Measurements from ENCODE around the gene ATF2.
"Not testable (repeated sequence)": the region's sequence is repeated elsewhere in the genome, so short reads cannot be mapped to it uniquely, and the experiment has no call there.

ATF2 gene

GRCh38 chr2:175164235-175164634, 3.8 kb downstream of the ATF2 start:
- DNase-seq = no peak

- DNase-seq = no peak
Observed at GRCh38 chr2:175158894-175159293, 9.1 kb downstream of the ATF2 start.

- DNase-seq = no peak
Observed at GRCh38 chr2:175156534-175156933, 11.5 kb downstream of the ATF2 start.

- no peak for DNase-seq
Observed at GRCh38 chr2:175154661-175155082, 13.3 kb downstream of the ATF2 start.

GRCh38 chr2:175152242-175152641, 15.8 kb downstream of the ATF2 start:
- no peak for DNase-seq

- DNase-seq = no peak
Observed at GRCh38 chr2:175151791-175152190, 16.2 kb downstream of the ATF2 start.

- no peak for DNase-seq
Observed at GRCh38 chr2:175147186-175147585, 20.8 kb downstream of the ATF2 start.

GRCh38 chr2:175143678-175144077, 24.3 kb downstream of the ATF2 start:
- no peak for DNase-seq

GRCh38 chr2:175143191-175143590, 24.8 kb downstream of the ATF2 start:
- no peak for DNase-seq

- DNase-seq = no peak
Observed at GRCh38 chr2:175140332-175140731, 27.7 kb downstream of the ATF2 start.

GRCh38 chr2:175137793-175138192, 30.2 kb downstream of the ATF2 start:
- no peak for DNase-seq

- no peak for DNase-seq
Observed at GRCh38 chr2:175136334-175137215, 31.4 kb downstream of the ATF2 start.

GRCh38 chr2:175135862-175136261, 32.1 kb downstream of the ATF2 start:
- DNase-seq = no peak

GRCh38 chr2:175135177-175135576, 32.8 kb downstream of the ATF2 start:
- DNase-seq = no peak

- DNase-seq = no peak
Observed at GRCh38 chr2:175131252-175131651, 36.8 kb downstream of the ATF2 start.

GRCh38 chr2:175126661-175127060, 41.3 kb downstream of the ATF2 start:
- no peak for DNase-seq

- no peak for DNase-seq
Observed at GRCh38 chr2:175123254-175123653, 44.7 kb downstream of the ATF2 start.

- no peak for DNase-seq
Observed at GRCh38 chr2:175111200-175111657, 56.8 kb downstream of the ATF2 start.

GRCh38 chr2:175108091-175108490, 59.9 kb downstream of the ATF2 start:
- DNase-seq = not testable (repeated sequence)

- DNase-seq = no peak
Observed at GRCh38 chr2:175107146-175107545, 60.9 kb downstream of the ATF2 start.

- DNase-seq = no peak
Observed at GRCh38 chr2:175103191-175103590, 64.8 kb downstream of the ATF2 start.

- no peak for DNase-seq
Observed at GRCh38 chr2:175101514-175101913, 66.5 kb downstream of the ATF2 start.

- no peak for DNase-seq
Observed at GRCh38 chr2:175097297-175097696, 70.7 kb downstream of the ATF2 start.

GRCh38 chr2:175084117-175084516, 83.9 kb downstream of the ATF2 start:
- not testable (repeated sequence) for DNase-seq

GRCh38 chr2:175080479-175080878, 87.5 kb downstream of the ATF2 start:
- DNase-seq = no peak

All from stimulated activated CD4-positive, alpha-beta T cell treated with anti-CD3 and anti-CD28 coated beads, Interleukin-15, amount 100 ng/mL, for 24 hours (primary cell).